HepG2 (cell line): ENCODE measurements around the gene CHDH. TPM values are rescaled to one million over a fixed set of nuclear protein-coding genes. Genes with fewer than 3 reads are reported as not detected.

ENCODE experiments used
- ARID3A ChIP-seq: IDR thresholded peaks from 2 replicates; pipeline ENCODE4 v1.6.1; 2012; ENCODE audit warnings: low read depth, low read length, improper control_type of control experiment
- EP300 ChIP-seq, 3 experiments: sonication (generic) in 1 of 3; formaldehyde crosslinking in 1 of 3; IDR thresholded peaks; 2 replicates each; pipeline versions ENCODE4 v1.5.1 to v1.6.1; 2011 to 2020; ENCODE audit warnings: low read depth in 2 of 3, low read length in 2 of 3, borderline replicate concordance in 1 of 3, improper control_type of control experiment in 1 of 3, mild to moderate bottlenecking in 1 of 3, missing genetic modification reagents in 1 of 3, moderate library complexity in 1 of 3
- HDAC2 ChIP-seq: sonication (generic); formaldehyde crosslinking; IDR thresholded peaks from 2 replicates; pipeline ENCODE4 v1.4.0; 2020; ENCODE audit warnings: missing genetic modification reagents
- KDM3A ChIP-seq: IDR thresholded peaks from 2 replicates; pipeline ENCODE4 v1.6.1; 2018; ENCODE audit warnings: low read depth, missing compliant biosample characterization
- NCOA2 ChIP-seq: sonication (generic); formaldehyde crosslinking; IDR thresholded peaks from 2 replicates; pipeline ENCODE4 v1.8.0; 2022; ENCODE audit warnings: inconsistent platforms
- NFKB2 ChIP-seq: sonication (generic); formaldehyde crosslinking; IDR thresholded peaks from 2 replicates; pipeline ENCODE4 v1.4.0; 2020; ENCODE audit warnings: missing genetic modification reagents, borderline replicate concordance
- PHF20 ChIP-seq: sonication (generic); formaldehyde crosslinking; IDR thresholded peaks from 2 replicates; pipeline ENCODE4 v1.5.0; 2020; ENCODE audit warnings: mild to moderate bottlenecking, missing genetic modification reagents
- PHF21A ChIP-seq: sonication (generic); formaldehyde crosslinking; IDR thresholded peaks from 2 replicates; pipeline ENCODE4 v1.5.0; 2020; ENCODE audit warnings: mild to moderate bottlenecking, missing genetic modification reagents
- RXRA ChIP-seq: sonication (generic); formaldehyde crosslinking; IDR thresholded peaks from 2 replicates; pipeline ENCODE4 v1.5.1; 2020; ENCODE audit warnings: missing genetic modification reagents
- RXRB ChIP-seq: IDR thresholded peaks from 2 replicates; pipeline ENCODE4 v1.6.1; 2016; ENCODE audit warnings: borderline replicate concordance, missing genetic modification reagents, missing compliant biosample characterization
- SSRP1 ChIP-seq: IDR thresholded peaks from 2 replicates; pipeline ENCODE4 v1.6.1; 2016; ENCODE audit warnings: control low read depth
- TIGD3 ChIP-seq: sonication (generic); formaldehyde crosslinking; IDR thresholded peaks from 2 replicates; pipeline ENCODE4 v1.5.1; 2020; ENCODE audit warnings: mild to moderate bottlenecking, missing genetic modification reagents, borderline replicate concordance
- ZBTB33 ChIP-seq: sonication (generic); formaldehyde crosslinking; IDR thresholded peaks from 2 replicates; pipeline ENCODE4 v1.4.0; 2020; ENCODE audit warnings: missing genetic modification reagents
- ZFYVE20 ChIP-seq: sonication (generic); formaldehyde crosslinking; IDR thresholded peaks from 2 replicates; pipeline ENCODE4 v1.8.0; 2023; ENCODE audit warnings: low read depth, mild to moderate bottlenecking, moderate library complexity, missing genetic modification reagents, borderline replicate concordance
- ZNF432 ChIP-seq: sonication (generic); formaldehyde crosslinking; IDR thresholded peaks from 2 replicates; pipeline ENCODE4 v1.5.0; 2020; ENCODE audit warnings: missing genetic modification reagents, mild to moderate bottlenecking, borderline replicate concordance
- ZNF512B ChIP-seq: sonication (generic); formaldehyde crosslinking; IDR thresholded peaks from 2 replicates; pipeline ENCODE4 v1.5.1; 2020; ENCODE audit warnings: missing genetic modification reagents, mild to moderate bottlenecking, borderline replicate concordance
- ZNF607 ChIP-seq: sonication (generic); formaldehyde crosslinking; IDR thresholded peaks from 2 replicates; pipeline ENCODE4 v1.5.1; 2020; ENCODE audit warnings: missing genetic modification reagents, mild to moderate bottlenecking, borderline replicate concordance
- ZNF674 ChIP-seq: sonication (generic); formaldehyde crosslinking; IDR thresholded peaks from 2 replicates; pipeline ENCODE4 v1.5.0; 2020; ENCODE audit warnings: low read depth, mild to moderate bottlenecking, missing genetic modification reagents
- ZNF792 ChIP-seq: IDR thresholded peaks from 2 replicates; pipeline ENCODE4 v1.6.1; 2016
- ZNF878 ChIP-seq: sonication (generic); formaldehyde crosslinking; IDR thresholded peaks from 2 replicates; pipeline ENCODE4 v1.8.1; 2023; ENCODE audit warnings: mild to moderate bottlenecking, missing genetic modification reagents, moderate library complexity
- polyA plus RNA-seq, 8 experiments: library from polyadenylated mRNA; depleted of rRNA in 3 of 8; stranded (reverse) in 7 of 8; unstranded in 1 of 8; fragments of >200 nt; fragmentation: Illumina TruSeq in 4 of 8; extraction: Trizol in 4 of 8; gene quantifications; 2 replicates each; pipeline versions ENCODE4 v1.2.1 to v1.2.3, GENCODE V29; 2011 to 2016; ENCODE audit warnings: low read depth in 4 of 8, missing spikeins in 1 of 8, mixed read lengths in 1 of 8; ENCODE audit not compliant: insufficient read depth in 1 of 8
- total RNA-seq, 5 experiments: library from RNA; depleted of rRNA; stranded (reverse); fragments of >200 nt; fragmentation: Illumina TruSeq; extraction: Trizol; gene quantifications; 2 replicates each; pipeline ENCODE4 v1.2.3, GENCODE V29; 2016; ENCODE audit warnings: low read depth in 1 of 5

The CHDH gene
- total and polyA plus RNA-seq, 2 of the 13 experiments (the other 11 are each of a cell fraction or from before 2014, with no cell fraction given) = 28.1 to 48.9 TPM

GRCh38 chr3:53818221-53819162, 27.7 kb downstream of the CHDH start (continued):
- no peak for TF ChIP-seq ZNF878
- TF ChIP-seq RXRA (CRISPR knock-in tag) = 0 out of 2 replicates have a peak, but pooled peaks have one; percentile 37
- TF ChIP-seq ARID3A = no peak
- 0 out of 2 replicates have a peak, but pooled peaks have one; percentile 29 for TF ChIP-seq RXRB
- TF ChIP-seq ZNF607 = no peak
- TF ChIP-seq NFKB2 (CRISPR knock-in tag) = no peak
- TF ChIP-seq ZNF792 (CRISPR knock-in tag) = peak; percentile 24; the same call in 1 of the 2 replicates
- TF ChIP-seq ZNF674 (CRISPR knock-in tag) = no peak
- no peak for TF ChIP-seq PHF20 (CRISPR knock-in tag)
- peak; percentile 35; the same call in 1 of the 2 replicates for TF ChIP-seq ZBTB33 (CRISPR knock-in tag)
- TF ChIP-seq ZFYVE20 (CRISPR knock-in tag) = no peak
- peak; percentile 56; the same call in 1 of the 2 replicates for TF ChIP-seq NCOA2 (CRISPR knock-in tag)
- TF ChIP-seq EP300 (IDR thresholded peaks at IDR 0.05; ENCODE audit: low read depth in 2 of 2, low read length in 2 of 2) = 0 out of 4 replicates have a peak, but pooled peaks of 1 of the 2 experiments have one; percentile 27
- no peak for TF ChIP-seq EP300 (CRISPR knock-in tag; IDR thresholded peaks at IDR 0.05; ENCODE audit: borderline replicate concordance)
- TF ChIP-seq KDM3A (CRISPR knock-in tag) = 0 out of 2 replicates have a peak, but pooled peaks have one; percentile 16
- TF ChIP-seq PHF21A = peak; percentile 52; the same call in 1 of the 2 replicates
- TF ChIP-seq TIGD3 = no peak
- no peak for TF ChIP-seq ZNF432 (CRISPR knock-in tag)
- TF ChIP-seq HDAC2 = peak; percentile 75; the same call in 1 of the 2 replicates
- TF ChIP-seq ZNF512B (CRISPR knock-in tag) = no peak
- TF ChIP-seq SSRP1 (CRISPR knock-in tag) = peak; percentile 61; the same call in 1 of the 2 replicates
